Inflammatory macrophage treated with lipopolysaccharide for 4 hours (primary cell): ENCODE data around the gene BEST3.
A peak's percentile ranks its signal among the peaks of the same experiment; 100 is the strongest.
"Not testable (repeated sequence)": the region's sequence is repeated elsewhere in the genome, so short reads cannot be mapped to it uniquely, and the experiment has no call there.

Experiments
- DNase-seq: peaks from one replicate; pipeline ENCODE4 v3.0.0-alpha.2; 2020

The BEST3 gene

DNA sequence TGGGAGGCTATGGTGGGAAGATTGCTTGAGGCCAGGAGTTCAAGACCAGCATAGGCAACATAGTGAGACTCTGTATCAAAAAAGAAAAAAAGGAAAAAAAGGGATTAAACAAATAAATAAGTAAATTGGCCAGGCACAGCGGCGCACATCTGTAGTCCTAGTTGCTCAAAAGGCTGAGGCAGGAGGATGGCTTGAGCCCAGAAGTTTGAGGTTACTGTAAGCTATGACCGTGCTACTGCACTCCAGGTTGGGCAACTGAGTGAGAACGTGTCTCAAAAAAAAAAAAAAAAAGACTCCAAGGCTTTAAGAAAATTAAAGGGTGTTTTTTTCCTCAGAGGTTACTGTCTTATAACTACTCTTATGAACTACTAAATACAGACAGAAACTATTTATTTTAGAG, 11.7 kb downstream of the BEST3 start:
- no peak for DNase-seq

DNA sequence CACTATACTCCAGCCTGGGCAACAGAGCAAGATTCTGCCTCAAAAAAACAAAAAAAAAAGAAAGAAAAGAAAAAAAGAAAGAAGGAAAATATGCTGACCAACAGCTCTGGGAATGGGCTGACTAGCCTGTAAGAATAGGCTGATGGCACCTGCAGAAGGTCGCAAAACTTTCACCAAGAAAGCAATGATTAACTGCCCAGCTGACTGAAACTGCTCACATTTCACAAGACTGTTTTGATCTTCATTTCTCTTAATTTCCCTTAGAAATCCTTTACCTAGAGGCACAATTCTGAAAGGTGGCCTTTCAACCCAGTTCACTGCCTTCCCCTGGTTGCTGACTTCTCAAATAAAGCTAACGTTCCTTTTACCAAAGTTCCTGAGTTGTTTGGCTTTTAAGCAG, 12.4 kb downstream of the BEST3 start:
- no peak for DNase-seq

DNA sequence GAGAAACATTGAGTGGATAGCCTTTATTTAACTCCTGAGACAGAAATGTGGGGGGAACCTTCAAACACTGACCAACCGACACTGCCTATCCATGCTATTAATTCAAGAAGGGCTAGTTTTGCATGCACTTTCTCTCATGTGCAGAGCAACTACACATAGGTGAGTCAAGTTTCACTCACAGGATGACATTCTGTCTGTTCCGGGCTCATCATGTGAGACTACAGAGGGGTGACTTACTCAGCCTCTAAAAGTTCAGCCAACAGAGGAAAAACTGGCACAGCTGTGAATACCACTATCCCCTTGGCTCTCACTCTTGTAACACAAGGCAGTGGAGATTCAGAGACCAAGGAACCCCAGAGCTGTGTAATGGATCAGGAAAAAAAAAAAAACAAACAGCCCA, 13.3 kb downstream of the BEST3 start:
- no peak for DNase-seq

DNA sequence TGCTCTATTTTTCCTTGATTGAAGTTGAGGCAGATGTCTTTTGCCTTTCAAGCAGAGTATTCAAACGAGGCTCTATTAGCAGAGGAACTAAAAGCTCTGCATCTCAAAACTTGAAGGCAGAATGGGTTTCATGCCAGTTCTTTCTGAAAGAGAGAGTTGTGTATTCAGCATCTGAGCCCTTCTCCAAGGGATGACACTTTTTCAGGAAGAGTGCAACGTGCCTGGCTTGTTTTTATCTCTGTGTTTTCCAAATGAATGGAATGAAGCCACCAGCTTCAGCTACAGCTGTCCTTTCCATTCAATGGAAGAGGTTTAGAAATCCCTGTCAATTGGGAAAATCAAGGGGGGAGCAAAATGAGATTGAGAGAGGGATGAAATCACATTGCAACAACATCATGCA, 14.6 kb downstream of the BEST3 start:
- no peak for DNase-seq

DNA sequence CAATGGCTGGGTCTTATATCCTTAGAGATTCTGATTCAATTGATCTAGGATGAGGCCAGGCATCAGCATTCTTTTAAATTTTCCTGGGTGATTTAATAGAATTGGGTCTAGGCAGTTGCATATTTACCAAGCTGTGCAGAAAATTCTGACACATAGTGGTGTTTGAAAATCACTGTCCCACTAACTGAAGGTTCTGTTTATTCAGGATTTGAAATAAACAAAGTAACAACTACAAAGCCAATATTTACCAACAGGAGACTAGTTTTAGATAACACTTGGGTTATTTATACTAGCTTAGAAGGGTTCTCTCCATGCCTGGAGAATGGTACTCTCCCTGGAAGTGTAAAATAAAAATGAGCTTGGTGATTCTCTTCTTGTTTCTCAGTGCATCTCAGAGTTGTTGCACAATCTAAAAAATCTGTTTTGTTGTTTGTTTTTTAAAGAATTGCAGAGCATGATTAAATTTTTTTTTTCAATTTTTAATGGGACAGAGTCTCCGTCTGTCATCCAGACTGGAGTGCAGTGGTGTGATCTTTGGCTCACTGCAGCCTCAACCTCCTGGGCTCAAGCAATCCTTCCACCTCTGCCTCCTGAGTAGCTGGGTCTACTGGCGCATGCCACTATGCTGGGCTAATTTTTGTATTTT, 16.9 kb downstream of the BEST3 start:
- DNase-seq, result no peak

DNA sequence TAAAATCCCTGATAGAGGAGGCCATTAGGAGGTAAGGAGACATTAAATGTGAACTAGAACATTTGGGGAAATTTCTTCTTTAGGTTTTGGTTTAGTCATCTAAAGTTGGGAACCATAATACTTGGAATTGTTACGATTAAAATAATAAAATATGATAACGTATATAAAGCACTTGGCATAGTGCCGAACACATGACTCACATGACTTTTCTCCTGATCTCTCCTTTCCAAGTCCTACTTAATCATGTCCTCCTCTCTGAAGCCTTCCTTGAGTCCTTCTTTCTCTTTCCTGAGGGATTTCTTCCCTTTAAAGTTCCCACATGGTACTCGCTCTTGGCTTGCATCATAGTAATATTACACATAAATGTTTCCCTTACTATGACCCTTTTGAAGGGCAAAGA, 20.0 kb downstream of the BEST3 start:
- DNase-seq, result no peak

DNA sequence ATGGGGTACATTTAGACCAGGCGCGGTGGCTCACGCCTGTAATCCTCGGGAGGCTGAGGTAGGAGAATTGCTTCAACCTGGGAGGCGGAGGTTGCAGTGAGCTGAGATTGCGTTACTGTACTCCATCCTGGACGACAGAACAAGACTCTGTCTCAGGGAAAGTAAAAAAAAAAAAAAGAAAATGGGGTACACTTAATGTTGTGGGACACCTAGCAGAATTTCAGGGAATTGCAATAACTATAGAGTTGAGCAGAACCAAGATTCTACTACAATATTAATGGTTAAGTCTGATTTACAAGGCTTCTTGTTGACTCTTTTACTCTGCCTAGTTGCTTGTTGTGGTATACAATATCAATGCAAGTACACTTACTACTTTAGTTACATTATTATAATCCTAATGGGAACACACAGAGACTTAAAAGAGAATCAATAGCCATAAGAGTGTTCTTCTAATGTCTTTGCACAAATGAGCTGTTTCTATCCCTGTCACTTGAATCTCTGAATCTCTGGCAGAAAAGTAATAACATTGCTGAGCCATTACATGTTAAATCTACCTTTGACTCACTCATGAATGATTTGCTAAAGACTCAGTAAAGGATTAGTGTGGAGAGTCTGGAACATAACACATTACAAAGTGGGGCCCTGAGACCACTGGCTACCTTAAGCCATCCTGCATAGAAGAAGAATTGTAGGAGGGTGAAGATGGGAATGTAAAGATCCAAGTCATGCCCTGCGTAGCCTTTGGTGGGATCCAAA, 22.7 kb downstream of the BEST3 start:
- DNase-seq, result no peak

DNA sequence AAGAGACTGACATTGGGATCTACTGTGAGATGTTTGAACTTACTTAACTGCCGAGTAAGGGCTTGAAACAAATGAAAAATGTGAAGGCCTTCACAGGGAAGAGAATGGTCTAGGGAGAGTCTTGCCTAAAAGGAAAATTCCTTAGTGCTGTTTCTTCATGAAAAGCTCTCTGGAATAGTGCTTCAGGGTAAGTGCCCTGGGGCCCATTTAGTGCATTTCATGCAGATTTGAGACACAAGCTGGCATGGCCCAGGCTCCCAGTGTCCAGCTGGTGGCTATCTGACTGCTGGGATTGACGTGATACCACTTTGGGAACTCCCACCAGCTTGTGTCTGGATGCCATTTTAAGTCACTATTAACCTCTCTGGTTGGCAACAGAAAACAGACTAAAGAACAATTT, 26.9 kb downstream of the BEST3 start:
- no peak for DNase-seq

DNA sequence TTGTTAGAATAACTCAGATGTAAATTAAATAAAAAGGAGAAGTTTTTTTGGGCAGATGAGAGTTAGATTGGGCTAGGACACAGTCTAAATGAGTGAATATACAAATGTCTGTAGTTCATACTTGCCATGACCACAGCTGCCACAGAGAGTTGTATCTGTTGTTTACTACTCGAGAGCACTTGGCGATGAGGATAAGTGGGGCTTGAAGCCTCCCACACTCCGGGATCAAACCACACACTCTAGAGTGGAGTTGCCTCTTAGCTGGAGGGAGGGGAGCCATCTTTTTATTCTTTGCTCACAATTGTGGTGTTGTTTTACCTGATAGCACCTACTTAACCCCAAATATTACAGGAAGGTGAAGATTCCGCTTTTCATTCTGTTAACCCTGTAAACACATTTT, 27.5 kb downstream of the BEST3 start:
- no peak for DNase-seq

DNA sequence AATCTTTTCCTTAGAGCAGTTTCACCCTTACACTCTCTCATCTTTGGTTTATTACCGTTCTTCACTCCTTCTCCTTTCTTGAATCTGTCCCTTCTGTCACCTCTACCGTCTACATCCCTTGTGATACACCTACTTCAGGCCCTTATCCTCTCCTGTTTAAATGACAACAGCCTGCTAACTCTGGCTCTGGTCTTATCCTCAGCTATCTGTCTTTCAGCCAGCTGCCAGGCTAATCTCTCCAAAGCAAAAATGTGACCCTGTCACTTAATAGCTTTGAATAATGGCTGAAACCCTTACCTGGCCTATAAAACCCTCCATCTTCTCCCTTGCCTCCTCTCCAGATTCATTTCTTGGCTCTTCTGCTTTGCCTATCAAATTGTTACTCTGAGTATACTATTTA, 32.3 kb downstream of the BEST3 start:
- no peak for DNase-seq

DNA sequence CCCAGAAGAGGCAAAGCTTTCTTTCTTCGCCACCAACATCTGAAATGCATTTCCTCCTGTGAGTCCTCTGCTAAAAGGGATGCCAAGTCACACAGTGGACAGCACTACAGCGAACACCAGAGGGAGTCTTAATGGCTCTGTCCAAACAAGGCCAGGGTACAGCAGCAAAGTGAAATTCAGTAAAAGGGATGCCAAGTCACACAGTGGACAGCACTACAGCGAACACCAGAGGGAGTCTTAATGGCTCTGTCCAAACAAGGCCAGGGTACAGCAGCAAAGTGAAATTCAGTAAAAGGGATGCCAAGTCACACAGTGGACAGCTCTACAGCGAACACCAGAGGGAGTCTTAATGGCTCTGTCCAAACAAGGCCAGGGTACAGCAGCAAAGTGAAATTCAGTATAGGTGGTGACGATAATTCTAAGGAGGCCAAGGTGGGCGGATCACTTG, 34.1 kb downstream of the BEST3 start:
- not testable (repeated sequence) for DNase-seq

DNA sequence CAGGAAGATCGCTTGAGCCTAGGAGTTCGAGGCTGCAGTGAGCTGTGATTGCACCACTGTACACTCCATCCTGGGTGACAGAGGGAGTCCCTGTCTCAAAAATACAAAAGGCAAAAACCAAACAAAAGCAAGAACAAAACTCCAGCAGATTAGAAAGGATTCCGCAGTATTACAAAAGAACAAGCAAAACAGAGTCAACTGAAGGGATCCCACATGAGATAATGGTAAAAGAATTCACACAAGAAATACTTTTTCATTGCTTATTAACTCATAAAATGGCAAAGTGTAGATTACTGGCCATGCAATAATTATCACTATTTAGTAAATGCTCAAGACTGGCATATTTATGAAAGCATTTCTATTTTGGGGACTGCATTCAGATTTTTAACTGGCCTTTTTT, 35.4 kb downstream of the BEST3 start:
- DNase-seq, result no peak

DNA sequence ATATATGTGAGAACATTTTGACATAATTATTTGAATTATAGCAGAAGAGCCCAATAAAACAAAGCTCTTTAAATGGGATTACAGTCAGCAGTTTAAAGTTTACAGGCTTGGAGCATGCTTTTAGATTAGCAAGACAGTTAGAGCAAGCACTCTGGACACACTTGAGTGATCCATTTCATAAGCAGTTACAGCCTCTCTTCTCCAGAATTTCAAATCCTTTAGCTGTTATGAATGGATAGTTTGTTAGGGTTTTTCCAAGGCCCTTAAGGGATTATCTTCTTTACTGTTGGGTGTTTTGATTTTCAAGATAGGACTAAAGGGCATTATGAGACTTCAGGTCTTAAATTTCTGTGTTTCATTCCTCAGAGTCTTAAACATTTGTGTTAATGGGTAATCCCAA, 36.3 kb downstream of the BEST3 start:
- DNase-seq, result no peak

DNA sequence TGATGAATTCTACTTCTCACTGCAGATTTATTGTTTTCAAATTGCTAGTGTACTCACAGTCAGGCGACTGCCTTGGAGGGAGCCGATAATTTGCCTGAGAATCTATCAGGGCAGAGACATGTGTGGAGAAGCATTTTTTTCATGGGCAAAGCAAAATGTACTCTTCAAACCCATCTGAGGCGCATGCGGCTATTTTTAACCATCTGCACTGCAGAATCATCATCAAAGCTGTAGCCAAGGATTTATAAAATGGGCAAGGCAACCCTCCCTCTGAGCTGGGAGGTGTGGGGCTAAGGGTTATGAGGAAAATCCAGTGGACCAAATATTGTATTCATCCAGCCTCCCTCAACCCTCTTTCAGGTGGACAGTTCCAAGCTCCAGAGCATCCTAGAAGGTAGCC, 37.7 kb downstream of the BEST3 start:
- no peak for DNase-seq

DNA sequence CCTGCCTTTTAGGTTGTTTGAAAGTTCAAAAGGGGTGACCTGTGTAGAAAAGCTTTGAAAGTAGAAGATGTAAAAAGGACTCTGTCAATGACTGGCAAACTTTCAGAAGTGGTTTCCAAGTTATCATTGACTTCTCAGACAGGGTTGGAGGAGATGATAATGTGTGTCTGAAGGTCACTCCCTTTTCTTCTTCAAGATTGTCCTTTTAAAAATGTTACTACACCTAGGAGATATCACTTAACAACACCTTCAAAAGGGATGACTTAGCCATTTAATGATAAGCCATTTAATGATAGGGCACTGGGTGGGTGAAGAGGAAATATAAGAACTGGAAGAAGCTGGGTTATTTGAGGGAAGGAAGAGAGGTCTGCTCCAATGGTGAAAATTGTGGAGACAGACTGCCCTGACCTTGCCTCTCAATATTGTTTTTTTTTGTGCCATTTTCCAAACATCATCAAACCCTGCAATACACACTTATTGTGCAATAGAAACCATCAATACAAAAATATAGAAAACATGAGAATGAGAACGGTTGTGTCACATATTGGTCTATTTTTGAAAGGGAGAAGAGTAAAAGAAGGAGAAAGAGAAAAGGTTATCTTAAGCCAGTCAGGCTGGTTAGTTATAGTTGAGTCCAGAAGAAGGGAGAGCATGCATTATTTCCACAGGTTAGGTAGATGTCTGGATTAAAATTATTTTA, 38.8 kb downstream of the BEST3 start:
- no peak for DNase-seq

DNA sequence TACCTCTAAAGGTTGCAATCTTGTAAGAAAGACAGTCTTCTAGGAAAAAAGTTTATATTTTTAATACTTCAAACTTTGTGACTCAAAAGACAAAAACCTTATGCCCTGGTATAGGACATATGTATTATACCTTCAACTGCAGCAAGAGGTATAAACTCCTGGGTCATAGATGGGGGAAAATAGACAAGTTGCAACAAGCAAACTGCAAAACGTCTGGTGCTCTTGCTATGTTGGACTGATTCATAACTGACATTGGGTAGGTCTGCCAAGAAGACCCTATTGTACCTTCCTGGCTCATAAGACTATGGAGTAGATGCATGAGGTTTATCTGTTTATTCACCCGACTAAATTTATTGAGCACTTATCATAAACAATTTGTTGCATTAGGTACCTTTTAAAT, 40.9 kb downstream of the BEST3 start:
- DNase-seq, result no peak

DNA sequence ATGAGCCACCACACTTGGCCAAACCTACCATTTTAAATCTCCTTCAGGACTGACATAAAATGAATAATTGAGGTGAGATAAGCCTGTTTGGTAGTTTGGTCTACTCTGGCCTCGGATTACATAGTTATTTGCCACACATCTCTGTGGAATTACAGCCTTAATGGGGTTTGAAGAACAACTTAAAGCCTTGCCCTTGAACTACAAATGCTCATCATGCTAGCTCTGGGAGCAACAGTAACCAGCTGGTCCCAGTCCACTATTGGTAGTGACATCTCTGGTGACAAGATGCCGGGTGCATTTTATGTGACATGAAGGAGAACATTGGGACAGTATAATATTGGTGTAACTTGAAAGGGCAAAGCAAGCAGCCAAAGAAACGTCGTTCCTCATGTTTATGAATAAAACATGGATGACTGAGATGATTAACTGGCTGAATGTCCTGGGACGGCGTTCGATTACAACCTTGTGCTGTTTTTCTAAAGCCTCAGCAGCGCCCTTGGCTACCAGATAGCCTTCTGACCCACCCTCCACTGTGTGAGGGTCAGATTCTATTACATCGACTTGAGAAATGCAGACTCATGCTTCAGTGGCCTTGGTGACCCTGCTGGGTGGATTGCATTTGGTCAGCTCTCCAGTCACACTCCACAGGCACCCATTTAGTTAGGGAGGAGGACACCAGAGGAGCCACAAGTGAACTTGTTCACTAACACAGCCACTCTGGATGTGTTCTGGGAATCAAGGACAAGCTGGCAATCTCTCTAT, 41.5 kb downstream of the BEST3 start:
- DNase-seq, result no peak

DNA sequence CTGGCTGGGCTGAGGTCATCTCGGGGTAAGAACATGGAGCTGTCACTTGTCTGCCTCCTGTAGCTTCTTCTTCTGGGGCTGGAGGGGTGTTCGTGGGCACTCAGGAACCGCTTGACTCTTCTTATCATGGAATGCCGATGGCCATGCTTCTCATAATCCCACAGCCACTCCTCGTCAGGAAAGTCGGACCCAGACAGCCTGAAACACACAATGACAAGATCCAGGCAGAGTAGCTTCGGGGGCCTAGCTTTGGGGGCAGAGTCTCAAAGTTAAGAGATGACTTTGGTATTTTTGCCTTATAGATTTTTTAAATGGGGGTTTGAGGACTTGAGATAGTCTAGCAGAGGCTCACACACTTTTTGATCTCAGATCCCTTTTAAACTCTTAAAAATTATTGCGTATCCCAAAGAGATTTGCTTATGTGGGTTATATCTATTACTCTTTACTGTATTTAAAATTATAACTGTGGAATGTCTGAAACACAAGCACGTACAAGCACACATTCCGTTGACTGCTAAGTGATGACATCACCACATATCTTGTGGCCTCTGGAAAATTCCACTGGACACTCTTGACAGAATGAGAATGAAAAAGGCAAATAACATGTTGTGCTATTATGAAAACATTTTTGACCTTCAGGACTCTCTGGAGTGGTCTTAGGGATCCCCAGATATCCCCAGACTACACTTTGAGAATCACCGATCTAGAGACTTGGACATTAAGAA, 43.3 kb downstream of the BEST3 start:
- no peak for DNase-seq

DNA sequence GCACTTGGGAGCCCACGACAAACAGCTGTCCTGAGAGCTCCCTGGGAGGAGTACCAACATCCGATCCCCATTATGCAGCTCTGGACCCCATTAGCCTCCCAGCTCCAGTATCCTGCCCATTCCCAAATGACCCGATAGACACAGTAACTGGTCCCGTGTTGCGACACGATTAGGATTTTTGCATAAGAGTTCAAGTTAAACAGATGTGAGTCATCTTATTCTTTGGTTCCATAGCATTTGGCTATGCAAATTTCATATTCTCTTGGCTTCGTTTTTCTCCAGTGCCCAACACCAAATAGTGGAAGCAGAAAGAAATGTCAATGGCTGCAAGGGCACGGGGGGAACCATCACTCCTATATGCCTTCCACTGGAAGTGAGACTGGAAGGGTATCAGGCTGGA, 45.4 kb downstream of the BEST3 start:
- DNase-seq, result peak; percentile 5

DNA sequence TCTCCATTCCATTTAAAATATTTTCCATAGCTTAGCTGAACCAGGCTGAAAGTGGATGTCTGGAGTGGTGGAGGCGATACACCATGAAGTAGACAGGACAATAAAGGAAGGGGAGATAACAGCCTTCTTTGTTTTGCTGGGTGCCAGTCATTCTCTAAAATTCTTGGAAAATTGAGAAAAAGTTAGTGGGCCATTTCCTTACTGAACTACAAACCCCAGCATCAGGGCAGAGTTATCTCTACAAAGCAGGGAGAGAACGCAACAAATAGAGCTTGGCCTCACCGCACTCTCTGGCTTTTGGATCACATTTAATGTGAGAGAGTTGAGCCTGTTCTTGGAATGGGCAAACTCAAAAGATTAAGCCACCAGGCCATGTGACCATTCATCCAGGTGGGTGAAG, 47.2 kb downstream of the BEST3 start:
- no peak for DNase-seq

DNA sequence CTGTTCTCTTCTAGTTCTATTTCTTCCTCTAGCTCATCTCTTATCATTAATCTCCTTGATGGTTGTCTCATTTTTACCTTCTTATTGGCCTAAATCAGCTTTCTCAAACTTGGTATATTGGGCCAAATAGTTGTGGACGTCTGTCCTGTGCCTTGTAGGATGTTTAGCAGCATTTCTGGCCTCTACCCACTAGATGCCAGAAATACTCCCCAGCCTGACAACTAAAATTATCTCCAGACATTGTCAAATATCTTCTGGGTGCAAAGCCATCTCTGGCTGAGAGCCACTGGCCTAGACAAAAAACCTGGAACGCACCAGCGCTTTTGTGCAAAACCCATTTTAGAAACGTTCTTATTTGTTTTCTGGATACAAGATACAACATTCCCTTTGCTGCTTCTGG, 49.6 kb downstream of the BEST3 start:
- no peak for DNase-seq

DNA sequence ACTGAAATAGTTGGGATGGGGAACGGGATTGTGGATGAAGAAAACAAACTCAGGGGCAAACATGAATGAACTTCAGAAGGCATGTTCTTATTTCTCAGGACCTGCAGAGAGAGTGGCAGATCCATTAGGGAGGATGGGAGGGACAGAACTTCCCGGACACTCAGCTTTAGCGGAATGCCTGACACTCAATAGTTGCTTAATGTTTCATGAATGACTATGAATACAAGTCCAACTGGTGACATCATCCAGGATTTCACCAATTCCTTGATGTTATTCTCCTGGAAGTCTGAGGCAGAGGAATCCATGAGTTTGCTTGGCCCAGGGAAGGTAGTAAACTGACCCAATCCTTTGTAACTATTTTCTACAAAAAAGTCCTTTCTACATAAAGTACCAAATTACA, 50.6 kb downstream of the BEST3 start:
- DNase-seq, result no peak

DNA sequence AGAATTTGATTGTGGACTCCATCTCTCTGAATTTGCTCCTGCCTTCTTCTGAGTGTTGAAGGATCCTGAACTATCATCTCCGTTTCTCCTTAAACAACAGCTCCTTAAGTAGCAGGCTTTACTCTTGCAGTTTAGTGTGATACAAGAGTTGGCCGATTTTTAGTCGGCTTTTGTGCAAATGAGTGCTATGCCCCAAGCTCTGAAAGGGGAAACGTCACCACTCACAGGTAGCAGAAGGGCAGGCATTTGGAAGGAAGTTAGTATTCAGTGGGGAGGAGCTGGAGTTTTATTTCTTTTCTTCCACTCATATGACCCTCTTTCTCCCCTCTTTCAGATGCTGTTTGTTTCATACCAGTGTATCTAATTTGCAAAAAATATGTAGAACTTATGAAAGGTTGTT, 51.9 kb downstream of the BEST3 start:
- DNase-seq, result no peak
